ENCODE results near the gene ZNF345. TPM values are rescaled to one million over a fixed set of nuclear protein-coding genes. Genes with fewer than 3 reads are reported as not detected.
A peak's percentile ranks its signal among the peaks of the same experiment; 100 is the strongest.

The ZNF345 gene
- 6.7 TPM for total RNA-seq
- long read RNA-seq, partial matches to known transcripts: 0 of 7 reads
- long read RNA-seq, other reads (novel, unspliced or antisense): 4 of 7 reads

- peak within 1 kb of the TSS; percentile 78 for H3K4me3 ChIP-seq
- intact Hi-C loops (cut with DNase I): no loop called here
- peaks cover 13% of the 10 kb centered on the region for H3K4me1 ChIP-seq
- peaks cover 12% of the 10 kb centered on the region for H3K36me3 ChIP-seq
- peaks cover 7% of the 10 kb centered on the region for H3K9me3 ChIP-seq
- no peaks in the 10 kb centered on the region for H3K27me3 ChIP-seq
- DNase-seq (peak; percentile 93), ATAC-seq (peak; percentile 96)
- H3K27ac ChIP-seq: peak within 1 kb of the TSS; percentile 91
- no peak for TF ChIP-seq CTCF (IDR thresholded peaks at IDR 0.05)
Measured at GRCh38 chr19:36850559-36851442, at the start of gene ZNF345. TSS of gene ZNF345 (plus strand) at chr19:36850876. CDS start at chr19:36876831, 25,955 bp downstream.

- Histone ChIP-seq H3K27ac (no peak overlapping the region), H3K36me3 (peaks cover 5% of the 10 kb centered on the region), H3K4me3 (no peak overlapping the region), H3K4me1 (no peaks in the 10 kb centered on the region), H3K27me3 (no peaks in the 10 kb centered on the region), H3K9me3 (peaks cover 53% of the 10 kb centered on the region)
- intact Hi-C loops (cut with DNase I): no loop called here
- ATAC-seq (no peak), DNase-seq (no peak)
- no peak for TF ChIP-seq CTCF (IDR thresholded peaks at IDR 0.05)
Measured at GRCh38 chr19:36805364-36805763, 45.3 kb upstream of the ZNF345 start.

GRCh38 chr19:36807029-36807428 lies 43.6 kb upstream of the ZNF345 start:
- intact Hi-C loops (cut with DNase I): no loop called here
- Histone ChIP-seq H3K36me3 (peaks cover 5% of the 10 kb centered on the region), H3K27me3 (no peaks in the 10 kb centered on the region)

GRCh38 chr19:36819130-36819630 lies 31.5 kb upstream of the ZNF345 start:
- Histone ChIP-seq H3K27me3 (no peaks in the 10 kb centered on the region), H3K9me3 (peaks cover 92% of the 10 kb centered on the region), H3K27ac (no peak overlapping the region), H3K36me3 (peaks cover 32% of the 10 kb centered on the region), H3K4me1 (no peaks in the 10 kb centered on the region), H3K4me3 (no peak overlapping the region)
- ATAC-seq (no peak), DNase-seq (no peak)
- intact Hi-C loops (cut with DNase I): no loop called here
- TF ChIP-seq CTCF (IDR thresholded peaks at IDR 0.05): no peak

More at GRCh38 chr19:36807029-36807428, 43.6 kb upstream of the ZNF345 start:
- no peak overlapping the region for H3K4me3 ChIP-seq
- DNase-seq (no peak), ATAC-seq (no peak)
- no peak for TF ChIP-seq CTCF (IDR thresholded peaks at IDR 0.05)
- H3K9me3 ChIP-seq: peaks cover 70% of the 10 kb centered on the region
- no peaks in the 10 kb centered on the region for H3K4me1 ChIP-seq
- H3K27ac ChIP-seq: no peak overlapping the region

GRCh38 chr19:36821758-36822157 lies 28.9 kb upstream of the ZNF345 start:
- ATAC-seq (no peak), DNase-seq (no peak)
- Histone ChIP-seq H3K27ac (no peak overlapping the region), H3K4me3 (no peak overlapping the region), H3K4me1 (no peaks in the 10 kb centered on the region), H3K9me3 (peaks cover 89% of the 10 kb centered on the region), H3K27me3 (no peaks in the 10 kb centered on the region), H3K36me3 (peaks cover 35% of the 10 kb centered on the region)
- intact Hi-C loops (cut with DNase I): no loop called here
- TF ChIP-seq CTCF (IDR thresholded peaks at IDR 0.05): no peak
